Right ventricle myocardium inferior (tissue), 1 donor: Measurements from ENCODE around the gene FAM83F. TPM values are rescaled to one million over a fixed set of nuclear protein-coding genes. Genes with fewer than 3 reads are reported as not detected.
A peak's percentile ranks its signal among the peaks of the same experiment; 100 is the strongest.
"Not testable (repeated sequence)": the region's sequence is repeated elsewhere in the genome, so short reads cannot be mapped to it uniquely, and the experiment has no call there.

Experiments
- ATAC-seq: fragments of 200-7000 bp; cut with Tn5 transposase; one replicate; pipeline ENCODE4 v1.9.1; 2020; ENCODE audit warnings: mild to moderate bottlenecking, moderate library complexity
- DNase-seq: peaks from one replicate; pipeline ENCODE4 v3.0.0; 2021; ENCODE audit errors: missing footprints
- intact Hi-C: fragments of 100-400 bp; cut with DNase I; formaldehyde crosslinking; loops from one replicate; pipeline ENCODE4 v1.11.0; 2022
- total RNA-seq: library from RNA; stranded (reverse); fragmentation: NEBNext Ultra II Directional; extraction: Animal tissue kit (Norgen Biotek cat#: 25700); gene quantifications from one replicate; pipeline ENCODE4 v1.2.1, GENCODE V29; 2021
- donor health status: DM: no; HTN: yes; CAD: no; lungs with severe emphysema.

The FAM83F gene
- total RNA-seq, 1 donor from 2014 or later: 6.1 TPM

DNA sequence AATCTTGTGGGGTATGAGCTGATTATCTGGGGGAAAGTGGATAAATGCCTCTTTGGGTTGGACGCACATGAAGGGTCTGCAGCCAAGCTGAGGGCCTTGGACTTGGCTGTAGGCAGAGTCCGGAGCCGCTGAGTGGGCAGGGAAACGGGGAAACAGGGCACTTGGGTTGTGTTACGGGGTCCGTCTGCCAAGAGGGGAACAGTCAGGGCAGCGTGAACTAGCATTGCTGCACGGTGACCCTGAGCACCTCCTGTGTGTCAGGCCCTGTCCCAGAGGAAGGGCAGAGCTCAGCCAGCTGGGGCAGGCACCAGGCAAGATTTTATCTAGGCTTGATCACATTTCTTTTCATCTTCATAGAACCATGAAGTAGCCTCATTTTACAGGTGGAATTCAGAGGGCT, 11.9 kb downstream of the FAM83F start:
- intact Hi-C loops: loop anchor here (5.0 kb wide), 1 partner anchor 74 kb away; no protein-coding TSS in a partner anchor
- no peak for ATAC-seq
- peak; percentile 16 for DNase-seq

- ATAC-seq (no peak), DNase-seq (peak; percentile 43)
- intact Hi-C loops: loop anchor here (5.0 kb wide), 1 partner anchor 76 kb away; no protein-coding TSS in a partner anchor
Measured at GRCh38 chr22:40007853-40008710, 13.3 kb downstream of the FAM83F start.

GRCh38 chr22:40008726-40009291, 14.1 kb downstream of the FAM83F start:
- ATAC-seq (no peak), DNase-seq (peak; percentile 25)
- intact Hi-C loops: loop anchor here (5.0 kb wide), 1 partner anchor 77 kb away; no protein-coding TSS in a partner anchor

DNA sequence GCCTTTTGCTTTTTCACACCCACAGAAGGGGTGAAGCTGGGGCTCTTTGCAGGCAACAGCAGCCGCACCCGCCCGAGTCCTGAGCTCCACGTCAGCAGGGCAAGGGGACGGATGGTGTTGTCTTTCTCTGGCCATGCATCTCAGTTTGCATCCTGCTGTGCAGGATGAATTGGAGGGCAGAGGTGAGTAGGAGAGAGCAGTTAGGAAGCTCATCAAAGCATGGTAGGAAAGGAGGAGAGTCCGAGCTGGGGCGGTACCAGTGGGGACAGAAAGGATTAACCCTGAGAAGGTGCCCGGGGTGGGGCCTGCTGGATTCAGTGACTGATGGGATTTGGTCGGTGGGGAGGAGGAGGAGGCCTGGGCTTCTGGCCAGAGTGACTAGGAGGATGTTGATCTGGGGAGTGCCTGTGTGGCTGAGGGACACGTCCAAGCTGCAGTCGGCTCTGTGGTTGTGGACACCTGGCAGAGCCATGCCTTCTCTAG, 14.6 kb downstream of the FAM83F start:
- ATAC-seq (no peak), DNase-seq (peak; percentile 57)
- intact Hi-C loops: loop anchor here (5.0 kb wide), 1 partner anchor 77 kb away; no protein-coding TSS in a partner anchor

GRCh38 chr22:40009951-40010671, 15.4 kb downstream of the FAM83F start:
- no peak for ATAC-seq
- DNase-seq: peak; percentile 22
- intact Hi-C loops: loop anchor here (5.0 kb wide), 1 partner anchor 78 kb away; no protein-coding TSS in a partner anchor

DNA sequence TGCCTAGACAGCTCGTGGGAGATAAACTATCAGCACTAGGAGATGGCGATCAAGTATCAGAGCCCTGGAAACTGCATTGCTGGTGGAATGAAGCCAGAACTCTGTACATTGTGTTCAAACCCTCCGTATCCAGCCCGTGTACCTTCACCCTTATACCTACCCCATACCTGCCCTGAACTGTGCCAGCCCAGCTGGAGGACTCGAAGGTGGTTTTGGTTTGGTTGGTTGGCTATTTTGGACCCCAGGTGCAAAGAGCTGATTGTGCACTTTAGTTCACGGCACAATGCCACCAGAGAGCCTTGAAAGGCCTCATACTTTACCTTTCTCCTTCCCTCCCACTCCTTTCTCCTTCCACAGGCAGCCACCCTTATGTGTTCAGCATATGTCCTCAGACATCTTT, 16.0 kb downstream of the FAM83F start:
- no peak for ATAC-seq

DNA sequence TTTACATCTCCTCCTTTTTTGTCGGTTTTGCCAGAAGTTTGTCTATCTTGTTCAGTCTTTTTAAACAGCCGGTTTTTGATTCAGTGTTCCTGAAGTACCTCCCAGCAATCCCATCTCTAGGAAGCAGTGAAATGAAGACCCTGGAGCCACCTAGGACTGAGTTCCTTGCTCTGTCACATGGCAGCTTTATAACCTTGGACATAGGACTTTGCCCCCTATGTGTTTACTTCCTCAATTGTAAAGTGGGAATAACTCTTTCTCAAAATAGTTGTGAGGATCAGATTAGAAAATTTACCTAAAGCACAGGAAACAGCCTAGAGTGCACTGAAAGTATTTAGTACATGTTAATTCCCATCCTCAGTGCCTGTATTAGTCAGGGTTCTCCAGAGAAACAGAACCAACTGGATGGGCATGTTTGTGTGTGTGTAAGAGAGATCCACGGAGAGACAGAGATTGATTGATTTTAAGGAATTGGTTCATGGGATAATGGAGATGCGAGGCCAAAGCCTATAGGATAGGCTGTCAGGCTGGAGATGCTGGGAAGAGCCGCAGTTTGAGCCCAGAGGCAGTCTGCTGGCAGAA, 20.0 kb downstream of the FAM83F start:
- DNase-seq (no peak), ATAC-seq (no peak)
- intact Hi-C loops: no loop called here

More for the DNA sequence above, 16.0 kb downstream of the FAM83F start:
- DNase-seq: no peak
- intact Hi-C loops: no loop called here

- no peak for DNase-seq
- ATAC-seq: no peak
- intact Hi-C loops: no loop called here
Measured at GRCh38 chr22:40015358-40015976, 20.7 kb downstream of the FAM83F start.

DNA sequence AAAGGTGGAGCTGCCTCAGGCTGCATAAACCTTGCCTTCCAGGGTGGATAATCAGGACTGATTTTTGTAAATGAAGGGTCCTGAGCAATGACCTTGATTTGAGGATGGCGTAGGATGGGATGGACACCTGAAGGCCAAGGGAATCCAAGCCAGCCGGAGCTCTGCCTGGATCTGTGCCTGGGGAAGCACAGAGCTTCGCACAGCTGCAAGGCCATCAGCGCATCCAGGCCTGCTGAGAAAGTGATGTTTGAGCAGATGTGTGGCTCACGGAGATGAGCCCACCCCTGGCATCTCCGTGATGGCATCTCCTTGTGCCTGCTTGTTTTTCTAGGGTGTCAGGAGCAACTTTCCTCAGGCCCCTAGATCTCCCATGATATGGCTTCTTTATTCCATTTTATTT, 23.3 kb downstream of the FAM83F start:
- ATAC-seq: no peak
- intact Hi-C loops: no loop called here
- DNase-seq: no peak

- intact Hi-C loops: no loop called here
- DNase-seq (peak; percentile 32), ATAC-seq (no peak)
Measured at GRCh38 chr22:40019100-40019499, 24.3 kb downstream of the FAM83F start.

GRCh38 chr22:40020956-40021355, 26.2 kb downstream of the FAM83F start:
- intact Hi-C loops: no loop called here

GRCh38 chr22:40021401-40022000, 26.7 kb downstream of the FAM83F start:
- intact Hi-C loops: no loop called here
- ATAC-seq: no peak
- DNase-seq: peak; percentile 25

More at GRCh38 chr22:40020956-40021355, 26.2 kb downstream of the FAM83F start:
- DNase-seq (peak; percentile 18), ATAC-seq (no peak)

- peak; percentile 13 for DNase-seq
- intact Hi-C loops: loop anchor here (2.0 kb wide), 1 partner anchor 400 kb away; no protein-coding TSS in a partner anchor
- no peak for ATAC-seq
Measured at GRCh38 chr22:40022536-40023240, 27.9 kb downstream of the FAM83F start.

DNA sequence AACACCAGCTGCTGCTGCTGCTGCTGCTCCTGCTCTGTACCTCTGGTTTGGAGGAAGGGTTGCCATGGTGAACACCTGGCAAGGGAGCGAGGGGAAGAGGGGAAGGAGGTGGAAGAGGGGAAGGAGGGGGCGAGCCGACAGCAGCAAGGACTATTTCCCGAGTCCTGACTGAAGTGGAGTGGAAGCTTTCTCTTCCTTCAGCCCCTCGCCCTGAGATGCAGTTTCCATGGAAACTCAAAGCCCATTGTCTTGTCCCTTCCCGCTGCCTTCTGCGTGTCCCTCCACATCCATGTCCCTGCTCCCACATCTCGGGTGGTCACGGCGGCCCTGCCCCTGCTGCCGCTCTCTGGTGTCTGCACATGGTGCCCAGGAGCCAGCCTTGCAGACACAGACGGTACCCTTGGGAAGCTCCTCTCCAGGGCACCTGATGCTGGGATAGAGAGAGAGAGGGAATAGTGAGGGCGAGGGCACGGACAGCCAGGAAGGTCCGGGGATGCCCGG, 28.6 kb downstream of the FAM83F start:
- intact Hi-C loops: loop anchor here (2.0 kb wide), 1 partner anchor 401 kb away; no protein-coding TSS in a partner anchor
- no peak for ATAC-seq
- peak; percentile 21 for DNase-seq

DNA sequence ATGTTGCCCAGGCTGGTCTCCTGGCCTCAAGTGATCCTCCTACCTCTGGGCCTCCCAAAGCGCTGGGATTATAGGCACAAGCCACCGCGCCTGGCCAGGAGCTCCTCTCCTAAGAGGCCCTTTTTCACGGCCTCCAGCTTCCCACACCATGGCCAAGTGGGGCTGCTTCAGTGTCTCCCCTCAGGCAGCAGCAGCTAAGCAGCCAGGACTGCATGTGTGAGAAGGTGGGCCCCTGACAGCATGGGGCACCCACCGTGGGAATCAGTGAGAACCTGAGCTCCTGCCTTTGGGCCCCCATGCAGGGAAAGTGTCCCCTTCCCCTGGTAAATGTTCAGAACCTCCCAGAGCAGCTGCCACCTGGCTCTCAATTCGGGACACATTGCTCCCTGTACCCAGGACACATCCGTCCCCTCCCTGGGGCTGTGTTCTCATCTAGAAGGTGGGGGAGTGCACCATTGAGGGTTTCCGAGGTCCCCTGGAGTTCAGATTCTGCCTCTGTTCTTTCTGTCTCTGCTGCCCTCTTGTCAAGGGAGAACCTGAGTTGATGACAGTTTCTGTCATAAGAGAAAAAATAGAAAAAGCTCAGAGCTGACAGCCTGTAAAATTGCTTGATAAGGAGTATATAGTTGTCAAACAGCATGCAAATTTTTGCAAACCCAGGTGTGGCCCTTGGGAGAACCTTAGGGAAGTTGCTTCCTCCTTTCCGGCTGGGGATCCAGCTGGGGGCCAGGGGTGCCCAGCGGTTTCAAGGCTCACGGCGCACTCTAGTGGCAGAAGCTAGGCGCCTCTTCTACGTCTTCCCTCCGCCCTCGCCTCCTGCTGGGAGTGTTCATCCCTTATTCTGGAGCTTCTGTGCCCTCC, 29.7 kb downstream of the FAM83F start:
- intact Hi-C loops: loop anchor here (2.0 kb wide), 1 partner anchor 92 kb away; no protein-coding TSS in a partner anchor
- DNase-seq (peak; percentile 78), ATAC-seq (peak; percentile 66)

- intact Hi-C loops: loop anchor here (2.0 kb wide), 1 partner anchor 92 kb away; no protein-coding TSS in a partner anchor
- ATAC-seq, DNase-seq: not testable (repeated sequence)
Measured at GRCh38 chr22:40025062-40025379, 30.3 kb downstream of the FAM83F start.
